Activated CD4-positive, alpha-beta memory T cell treated with anti-CD3 and anti-CD28 coated beads for 36 hours (primary cell): Measurements from ENCODE around the gene TSEN54. TPM values are rescaled to one million over a fixed set of nuclear protein-coding genes. Genes with fewer than 3 reads are reported as not detected.

Experiments used
- CTCF ChIA-PET: fragments of 350-600 bp; sonication (Branson Sonifier 250); formaldehyde crosslinking; loops from one replicate; lab custom pipeline; 2021; ENCODE audit warnings: antibody characterized with exemption, inconsistent platforms; lab: Charles Lee
- POLR2A ChIA-PET: fragments of 350-600 bp; sonication (Branson Sonifier 250); formaldehyde crosslinking; loops from one replicate; lab custom pipeline; 2021; ENCODE audit warnings: antibody characterized with exemption; lab: Charles Lee
- DNase-seq: peaks from one replicate; pipeline ENCODE4 v3.0.0-alpha.2; 2020
- H3K27ac Mint-ChIP-seq: one replicate; pipeline ENCODE4 v1.8.0; 2021; ENCODE audit warnings: mixed read lengths
- H3K27me3 Mint-ChIP-seq: one replicate; pipeline ENCODE4 v1.8.0; 2021; ENCODE audit warnings: mixed read lengths
- H3K36me3 Mint-ChIP-seq: one replicate; pipeline ENCODE4 v1.8.0; 2021; ENCODE audit warnings: mixed read lengths
- H3K4me1 Mint-ChIP-seq: one replicate; pipeline ENCODE4 v1.8.0; 2021; ENCODE audit warnings: low read depth, mixed read lengths
- H3K4me3 Mint-ChIP-seq: one replicate; pipeline ENCODE4 v1.8.0; 2021; ENCODE audit warnings: mild to moderate bottlenecking, mixed read lengths
- H3K9me3 Mint-ChIP-seq: one replicate; pipeline ENCODE4 v1.8.0; 2021; ENCODE audit warnings: mixed read lengths
- intact Hi-C: fragments of 100-400 bp; cut with micrococcal nuclease; formaldehyde crosslinking; loops from one replicate; pipeline ENCODE4 v1.15.1; 2023
- total RNA-seq, 2 experiments: library from RNA; stranded (reverse); gene quantifications; one replicate each; pipeline ENCODE4 v1.2.3, GENCODE V29; 2021

Gene TSEN54
- total RNA-seq, 2 experiments from 2014 or later, result 34.9 to 39.7 TPM

DNA sequence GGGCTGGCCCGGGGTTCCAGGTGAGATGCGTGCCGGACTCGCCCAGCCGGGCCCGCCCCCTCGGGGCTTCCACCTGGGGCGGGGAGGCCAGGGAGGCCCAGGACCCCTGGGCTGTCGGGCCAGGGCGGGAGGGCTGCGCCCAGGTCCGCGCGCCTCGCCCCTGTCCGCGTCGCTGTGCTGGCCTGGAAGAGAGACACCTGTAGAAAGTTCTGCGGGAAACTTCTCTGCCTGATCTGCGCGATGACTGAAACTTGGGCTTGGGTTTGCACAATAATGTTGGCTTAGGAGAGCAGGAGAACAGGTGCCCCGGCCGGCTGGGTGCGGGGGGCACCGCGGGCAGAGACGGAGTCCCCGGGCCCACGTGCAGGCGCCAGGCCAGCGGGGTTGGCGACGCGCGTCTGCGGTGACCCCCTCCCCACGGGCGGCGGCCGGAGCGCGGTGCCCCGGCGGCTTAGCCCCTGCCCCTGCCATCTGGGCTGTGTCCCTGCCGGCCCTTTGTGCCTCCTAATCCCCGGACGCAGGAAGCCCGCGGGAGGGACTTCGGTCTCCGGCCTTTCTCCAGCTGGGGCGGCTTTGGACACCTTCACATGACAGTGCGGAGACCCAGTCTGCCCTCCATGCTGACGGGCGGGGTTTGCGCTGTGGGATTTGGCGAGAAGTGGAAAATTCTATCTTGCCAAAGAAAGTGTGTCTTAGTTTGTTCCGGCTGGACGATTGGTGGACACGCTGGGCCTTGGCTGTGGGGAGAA lies 9.7 kb downstream of the TSEN54 start:
- intact Hi-C loops, result loop anchor here (1.0 kb wide), 1 partner anchor 10 kb away; the partner anchor contains the start of gene TSEN54
- DNase-seq, result no peak

DNA sequence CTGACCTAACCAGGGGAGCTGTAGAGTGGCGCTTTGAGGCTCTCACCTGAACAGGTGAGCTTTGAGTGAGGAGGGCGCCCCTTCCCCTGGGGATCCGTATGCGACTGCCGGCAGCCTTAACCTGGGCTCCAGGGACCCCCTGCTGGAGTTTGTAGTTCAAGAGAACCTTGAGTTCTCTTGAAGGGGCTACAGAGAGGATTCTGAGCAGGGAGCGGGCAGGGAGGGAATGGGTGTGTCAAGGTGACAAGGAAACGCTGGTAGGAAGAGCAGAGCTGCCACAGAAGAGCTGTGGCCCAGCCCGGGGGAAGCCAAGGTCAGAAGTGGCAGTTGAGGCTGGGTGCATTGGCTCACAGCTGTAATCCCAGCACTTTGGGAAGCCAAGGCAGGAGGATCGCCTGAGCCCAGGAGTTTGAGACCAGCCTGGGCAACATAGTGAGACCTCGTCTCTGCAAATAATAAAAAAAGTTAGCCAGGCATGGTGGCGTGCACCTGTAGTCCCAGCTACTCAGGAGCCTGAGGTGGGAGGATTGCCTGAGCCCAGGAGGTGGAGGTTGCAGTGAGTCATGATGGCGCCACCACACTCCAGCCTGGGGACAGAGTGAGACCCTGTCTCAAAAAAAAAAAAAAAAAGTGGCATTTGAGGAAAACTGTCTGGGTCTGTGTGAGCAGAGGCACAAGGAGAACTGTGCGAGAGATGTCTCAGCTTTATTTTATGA lies 10.4 kb downstream of the TSEN54 start:
- ChIA-PET CTCF (interaction anchor here (0.7 to 1.9 kb wide), 3 partner anchors 8 to 250 kb away, joined by 3 to 13 read pairs (median 11); partner anchors contain the start of gene TSEN54), POLR2A (interaction anchor here (3.6 kb wide), 1 partner anchor 10 kb away, joined by 17 read pairs; the partner anchor contains the start of gene TSEN54)
- Mint-ChIP-seq H3K27ac (no peak overlapping the region), H3K36me3 (peaks cover 8% of the 10 kb centered on the region), H3K4me3 (peak overlapping the region; percentile 62), H3K27me3 (no peaks in the 10 kb centered on the region), H3K4me1 (peaks cover 12% of the 10 kb centered on the region), H3K9me3 (no peaks in the 10 kb centered on the region)
- intact Hi-C loops, result no loop called here
- no peak for DNase-seq

More for the DNA sequence above, 9.7 kb downstream of the TSEN54 start:
- Mint-ChIP-seq H3K4me1 (peaks cover 12% of the 10 kb centered on the region), H3K27me3 (no peaks in the 10 kb centered on the region), H3K27ac (no peak overlapping the region), H3K36me3 (peaks cover 8% of the 10 kb centered on the region), H3K4me3 (peak overlapping the region; percentile 68), H3K9me3 (no peaks in the 10 kb centered on the region)
- CTCF ChIA-PET, result interaction anchor here (0.8 to 1.9 kb wide), 5 partner anchors 9 to 237 kb away, joined by 3 to 19 read pairs (median 11); partner anchors contain the start of genes SLC25A19 and TSEN54
- POLR2A ChIA-PET, result interaction anchor here (1.3 to 3.6 kb wide), 2 partner anchors 9 kb away, joined by 6 to 17 read pairs; partner anchors contain the start of gene TSEN54

DNA sequence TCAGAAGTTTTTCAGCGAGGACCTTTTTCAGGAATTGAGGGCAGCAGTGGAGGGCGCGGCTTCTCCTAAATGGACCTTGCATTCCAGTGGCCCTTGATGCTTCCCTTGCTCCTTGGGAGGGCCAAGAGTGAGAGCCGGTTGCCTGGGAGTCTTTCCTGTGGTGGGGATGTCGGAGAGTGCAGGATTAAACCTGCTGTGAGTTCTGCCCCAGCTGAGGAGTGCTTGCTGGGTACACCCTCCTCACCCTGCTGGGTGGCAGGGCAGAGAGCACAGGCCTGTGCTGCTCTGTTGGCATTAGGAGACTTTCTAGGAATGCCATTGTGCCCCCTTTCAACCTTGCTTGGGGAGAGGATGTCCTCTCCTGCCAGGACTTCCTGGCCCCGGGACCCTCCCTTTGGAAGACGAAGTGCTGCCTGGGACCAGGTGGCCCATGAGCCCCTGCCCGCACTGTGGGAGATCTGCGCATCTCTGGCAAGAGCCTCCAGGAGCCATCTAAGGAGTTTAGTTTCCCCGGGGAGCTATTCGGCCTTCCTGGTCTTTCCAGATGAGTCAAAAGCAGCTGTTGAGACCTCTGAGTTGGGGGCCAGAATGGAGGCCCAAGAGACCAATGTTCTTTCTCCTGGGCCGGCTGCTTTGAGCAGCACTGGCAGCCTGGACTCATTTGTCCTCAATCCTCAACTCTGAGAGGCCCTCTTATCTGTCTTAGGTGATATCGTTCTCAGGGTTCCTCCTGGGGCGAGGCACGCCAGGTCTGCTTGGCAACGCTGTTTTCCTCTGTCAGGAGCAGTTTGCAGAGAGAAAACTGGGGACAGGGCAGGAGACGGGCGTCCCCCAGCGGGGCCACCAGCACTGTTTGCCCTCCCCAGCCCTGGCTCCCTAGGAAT lies 14.8 kb downstream of the TSEN54 start:
- no peaks in the 10 kb centered on the region for H3K36me3 Mint-ChIP-seq
- POLR2A ChIA-PET, result no interaction called here
- no peak overlapping the region for H3K27ac Mint-ChIP-seq

DNA sequence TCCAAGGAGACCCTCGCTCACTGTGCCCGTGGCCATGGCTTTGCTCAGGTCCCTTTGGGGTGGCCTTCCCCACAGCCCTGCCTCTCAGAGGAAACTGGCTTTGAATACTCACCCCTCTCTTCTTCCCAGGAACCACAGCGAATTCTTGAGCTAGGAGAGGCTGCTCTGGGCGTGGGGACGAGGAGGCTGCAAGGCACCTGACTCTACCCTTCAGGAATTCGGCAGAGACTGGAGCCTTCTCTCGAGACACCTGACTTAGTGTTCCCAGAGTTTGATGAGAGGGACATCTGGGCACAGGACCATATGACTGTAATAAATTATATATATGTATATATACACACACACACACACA lies 15.4 kb downstream of the TSEN54 start:
- no peak for DNase-seq
- Mint-ChIP-seq H3K4me3 (no peak overlapping the region), H3K36me3 (no peaks in the 10 kb centered on the region), H3K4me1 (peaks cover 27% of the 10 kb centered on the region), H3K27ac (no peak overlapping the region), H3K9me3 (no peaks in the 10 kb centered on the region), H3K27me3 (no peaks in the 10 kb centered on the region)
- CTCF ChIA-PET, result no interaction called here
- POLR2A ChIA-PET, result no interaction called here
- intact Hi-C loops, result no loop called here

More for the DNA sequence above, 14.8 kb downstream of the TSEN54 start:
- H3K9me3 Mint-ChIP-seq, result no peaks in the 10 kb centered on the region
- no peak for DNase-seq
- H3K4me1 Mint-ChIP-seq, result peaks cover 29% of the 10 kb centered on the region
- H3K27me3 Mint-ChIP-seq, result no peaks in the 10 kb centered on the region
- intact Hi-C loops, result no loop called here
- CTCF ChIA-PET, result interaction anchor here (0.6 kb wide), 1 partner anchor 215 kb away, joined by 3 read pairs; no protein-coding TSS in a partner anchor
- H3K4me3 Mint-ChIP-seq, result no peak overlapping the region

DNA sequence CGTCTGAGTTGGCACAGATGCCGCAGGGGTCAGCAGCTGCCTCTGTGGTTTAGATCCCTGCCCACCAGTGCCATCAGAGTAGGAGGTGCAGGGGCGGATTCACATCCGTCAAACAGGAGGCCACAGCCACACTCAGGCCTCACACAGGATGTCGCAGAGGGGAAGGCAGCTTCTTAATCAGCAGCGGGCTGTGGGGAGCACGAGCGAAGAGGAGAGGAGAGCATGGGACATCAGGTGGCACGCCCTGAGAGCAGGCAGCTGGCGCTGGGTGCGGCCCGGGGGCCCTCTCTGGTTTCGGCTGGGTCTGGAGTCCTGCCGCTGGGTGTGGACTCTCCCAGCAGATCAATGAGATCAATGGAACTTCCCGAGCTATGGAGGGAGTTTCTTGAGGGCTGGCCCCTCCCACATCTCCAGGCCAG lies 18.8 kb downstream of the TSEN54 start:
- peak overlapping the region; percentile 40 for H3K4me3 Mint-ChIP-seq
- H3K4me1 Mint-ChIP-seq, result peaks cover 24% of the 10 kb centered on the region
- no peaks in the 10 kb centered on the region for H3K36me3 Mint-ChIP-seq
- ChIA-PET CTCF (interaction anchor here (0.5 to 3.5 kb wide), 10 partner anchors 10 to 574 kb away, joined by 3 to 11 read pairs (median 3); partner anchors contain the start of genes LLGL2, SMIM5, TMEM94 and TSEN54), POLR2A (interaction anchor here (1.0 to 1.8 kb wide), 4 partner anchors 10 to 79 kb away, joined by 3 to 6 read pairs (median 4); partner anchors contain the start of genes LLGL2, TMEM94 and TSEN54)
- no peaks in the 10 kb centered on the region for H3K27me3 Mint-ChIP-seq
- peak overlapping the region; percentile 66 for H3K27ac Mint-ChIP-seq
- intact Hi-C loops, result no loop called here
- H3K9me3 Mint-ChIP-seq, result no peaks in the 10 kb centered on the region
- DNase-seq, result peak; percentile 85

DNA sequence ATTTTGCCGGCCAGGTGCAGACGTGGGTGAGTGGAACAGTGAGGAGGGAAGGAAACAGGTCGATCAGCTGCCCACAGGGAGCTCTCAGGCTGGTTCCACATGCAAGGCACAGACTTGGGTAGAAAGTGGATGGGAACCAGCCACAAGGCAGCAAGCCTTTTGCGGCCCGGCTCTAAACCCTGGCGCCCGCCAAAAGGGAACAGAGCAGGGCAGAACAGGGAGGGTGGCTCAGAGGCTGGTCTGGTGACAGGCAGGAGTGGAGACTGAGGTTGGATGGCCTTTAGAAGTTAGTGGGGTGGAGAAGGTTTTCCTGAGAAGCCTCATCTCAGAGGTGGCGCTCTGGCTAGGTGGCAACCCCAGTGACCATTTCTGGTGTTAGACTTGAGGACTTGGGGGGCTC lies 19.5 kb downstream of the TSEN54 start:
- H3K4me3 Mint-ChIP-seq, result no peak overlapping the region
- H3K36me3 Mint-ChIP-seq, result no peaks in the 10 kb centered on the region
- H3K27me3 Mint-ChIP-seq, result no peaks in the 10 kb centered on the region
- DNase-seq, result no peak
- H3K27ac Mint-ChIP-seq, result peak overlapping the region; percentile 66
- ChIA-PET POLR2A (interaction anchor here (1.6 to 1.8 kb wide), 2 partner anchors 11 to 19 kb away, joined by 5 to 6 read pairs; partner anchors contain the start of genes LLGL2 and TSEN54), CTCF (interaction anchor here (0.5 to 3.5 kb wide), 4 partner anchors 10 to 575 kb away, joined by 3 to 11 read pairs (median 5); partner anchors contain the start of genes LLGL2 and TSEN54)
- H3K4me1 Mint-ChIP-seq, result peaks cover 24% of the 10 kb centered on the region
- intact Hi-C loops, result no loop called here
- H3K9me3 Mint-ChIP-seq, result no peaks in the 10 kb centered on the region

DNA sequence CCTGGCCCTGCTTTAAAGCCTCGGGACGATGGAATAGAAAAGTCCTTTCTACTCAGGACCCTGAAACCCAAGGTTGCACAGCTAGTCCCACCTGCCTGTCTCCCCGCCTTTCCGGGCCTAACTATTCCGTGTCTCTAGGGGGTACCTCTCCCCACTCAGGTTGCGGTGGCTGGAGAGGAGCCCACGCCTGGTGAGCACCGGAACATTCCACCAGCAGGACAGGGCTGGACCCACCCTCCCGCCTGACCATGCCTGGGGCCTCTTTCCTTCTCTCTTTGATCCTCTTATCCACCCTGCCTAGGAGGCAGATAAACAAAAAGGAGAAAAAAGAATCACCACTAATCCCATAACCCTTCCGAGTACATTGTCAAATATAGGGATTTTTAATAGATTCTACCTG lies 20.0 kb downstream of the TSEN54 start:
- Mint-ChIP-seq H3K4me3 (no peak overlapping the region), H3K36me3 (no peaks in the 10 kb centered on the region), H3K27ac (no peak overlapping the region), H3K4me1 (peaks cover 24% of the 10 kb centered on the region), H3K27me3 (no peaks in the 10 kb centered on the region), H3K9me3 (no peaks in the 10 kb centered on the region)
- DNase-seq, result no peak
- ChIA-PET CTCF (interaction anchor here (1.9 to 3.5 kb wide), 2 partner anchors 11 to 20 kb away, joined by 7 to 11 read pairs; partner anchors contain the start of genes LLGL2 and TSEN54), POLR2A (no interaction called here)
- intact Hi-C loops, result no loop called here

DNA sequence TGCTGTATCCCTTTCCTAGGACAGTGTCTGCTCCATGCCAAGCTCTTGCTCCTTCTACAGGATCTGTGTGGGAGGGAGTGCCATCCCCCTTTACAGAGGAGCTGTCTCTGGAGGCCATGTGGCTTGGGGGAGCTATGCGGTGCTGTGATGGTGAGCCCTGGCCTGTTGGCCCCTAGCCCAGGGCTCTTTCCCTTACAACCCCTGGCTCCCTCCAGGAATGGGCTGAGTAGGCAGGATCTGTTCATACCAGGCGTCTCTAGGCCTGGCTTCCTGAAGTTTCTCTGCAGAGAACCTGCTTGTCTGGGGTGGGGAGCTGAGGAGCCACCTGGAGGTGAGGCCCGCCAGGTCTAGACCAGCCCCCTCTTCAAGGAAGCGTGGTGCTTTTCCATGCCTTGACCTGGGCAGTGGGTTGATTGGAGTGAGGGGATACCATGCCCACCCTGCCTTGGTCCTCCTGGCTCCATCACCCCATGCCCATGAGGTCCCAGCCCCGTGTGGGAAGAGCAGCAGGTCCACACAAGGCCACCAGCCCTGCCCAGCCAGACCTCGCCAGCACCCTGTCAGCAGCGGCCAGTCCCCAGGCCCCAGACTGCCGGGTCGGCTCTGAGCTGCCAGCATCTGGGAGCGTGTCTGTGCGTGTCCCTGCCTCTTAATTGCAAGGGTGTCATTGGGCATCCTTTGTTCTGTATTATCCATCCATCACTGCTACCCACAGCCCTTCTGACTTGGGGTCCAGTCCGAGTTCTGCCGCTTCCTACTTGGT lies 23.8 kb downstream of the TSEN54 start:
- H3K4me1 Mint-ChIP-seq, result peaks cover 12% of the 10 kb centered on the region
- intact Hi-C loops, result no loop called here
- no peak for DNase-seq
- peaks cover 1% of the 10 kb centered on the region for H3K36me3 Mint-ChIP-seq
- H3K27ac Mint-ChIP-seq, result no peak overlapping the region
- ChIA-PET CTCF (interaction anchor here (0.6 to 1.5 kb wide), 2 partner anchors 93 to 250 kb away, joined by 4 to 6 read pairs; partner anchors contain the start of gene SMIM5), POLR2A (no interaction called here)
- H3K9me3 Mint-ChIP-seq, result no peaks in the 10 kb centered on the region
- no peaks in the 10 kb centered on the region for H3K27me3 Mint-ChIP-seq
- no peak overlapping the region for H3K4me3 Mint-ChIP-seq

DNA sequence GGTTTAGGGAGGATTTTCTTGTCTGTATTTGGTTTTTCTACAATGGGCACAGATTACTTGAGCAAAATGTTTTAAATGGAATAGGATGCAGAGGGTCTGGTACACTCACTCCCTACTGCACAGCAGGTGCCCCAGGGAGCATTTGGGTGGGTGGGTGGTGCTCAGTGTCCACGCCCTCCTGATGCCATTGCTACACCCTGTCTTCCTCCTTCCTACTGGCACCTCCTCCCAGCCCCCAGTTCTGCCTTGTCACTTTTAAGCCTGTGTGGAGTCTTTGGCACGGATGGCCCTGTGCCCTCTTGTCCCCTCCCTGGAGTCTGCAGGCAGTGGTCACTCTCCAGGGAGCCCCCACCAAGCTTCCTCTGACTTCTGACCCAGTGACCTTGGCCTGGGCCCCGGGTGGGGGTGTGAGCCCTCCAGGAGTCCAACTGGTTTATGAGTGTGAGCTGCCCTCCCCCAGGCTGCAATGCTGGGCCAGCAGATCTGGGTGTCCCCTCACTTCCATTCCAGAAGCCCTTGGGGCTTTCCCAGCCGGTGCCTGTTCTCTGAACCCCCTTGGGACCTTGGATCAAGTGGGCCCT lies 24.7 kb downstream of the TSEN54 start:
- no peak overlapping the region for H3K4me3 Mint-ChIP-seq
- peaks cover 3% of the 10 kb centered on the region for H3K4me1 Mint-ChIP-seq
- no peaks in the 10 kb centered on the region for H3K27me3 Mint-ChIP-seq
- no peak for DNase-seq
- H3K9me3 Mint-ChIP-seq, result no peaks in the 10 kb centered on the region
- intact Hi-C loops, result no loop called here
- ChIA-PET CTCF (no interaction called here), POLR2A (no interaction called here)
- H3K27ac Mint-ChIP-seq, result no peak overlapping the region
- peaks cover 1% of the 10 kb centered on the region for H3K36me3 Mint-ChIP-seq

DNA sequence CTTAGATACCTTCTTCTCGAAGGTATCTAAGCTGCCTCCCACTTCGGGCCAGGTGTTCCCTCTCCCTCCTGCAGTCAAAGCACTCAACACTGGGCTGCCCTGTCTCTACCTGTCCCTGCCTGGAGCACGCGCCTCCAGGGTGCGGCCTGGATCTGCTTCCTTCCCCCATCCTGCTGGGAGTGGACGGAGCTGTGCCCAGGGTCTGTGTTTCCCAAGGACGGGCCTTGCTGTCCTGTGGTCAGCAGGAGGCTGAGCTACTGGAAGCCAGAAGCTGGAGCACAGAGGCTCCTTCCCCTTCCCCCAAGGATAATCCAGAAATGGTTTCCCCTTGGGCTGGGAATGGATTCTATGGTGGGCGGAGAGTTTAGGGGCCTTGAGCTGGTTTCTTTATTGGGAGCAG lies 25.9 kb downstream of the TSEN54 start:
- Mint-ChIP-seq H3K9me3 (no peaks in the 10 kb centered on the region), H3K36me3 (peaks cover 1% of the 10 kb centered on the region), H3K4me1 (no peaks in the 10 kb centered on the region), H3K4me3 (no peak overlapping the region), H3K27me3 (no peaks in the 10 kb centered on the region), H3K27ac (no peak overlapping the region)
- no peak for DNase-seq
- CTCF ChIA-PET, result no interaction called here
- POLR2A ChIA-PET, result no interaction called here
- intact Hi-C loops, result no loop called here
